HepG2 (cell line): ENCODE data around the gene ACOT13. TPM values are rescaled to one million over a fixed set of nuclear protein-coding genes. Genes with fewer than 3 reads are reported as not detected.
A peak's percentile ranks its signal among the peaks of the same experiment; 100 is the strongest.

Source experiments
- AGO1 ChIP-seq: fragments of 200-400 bp; formaldehyde crosslinking; IDR thresholded peaks from 2 replicates; pipeline ENCODE4 v1.6.1; 2017; ENCODE audit warnings: mild to moderate bottlenecking, low read depth, low read length, moderate library complexity; ENCODE audit not compliant: poor library complexity, severe bottlenecking
- FLYWCH1 ChIP-seq: sonication (generic); formaldehyde crosslinking; IDR thresholded peaks from 2 replicates; pipeline ENCODE4 v1.8.1; 2023; ENCODE audit warnings: mild to moderate bottlenecking, missing genetic modification reagents
- RFXAP ChIP-seq: sonication (generic); formaldehyde crosslinking; IDR thresholded peaks from 2 replicates; pipeline ENCODE4 v1.4.0; 2020; ENCODE audit warnings: missing genetic modification reagents, borderline replicate concordance
- SRSF4 ChIP-seq: fragments of 200-400 bp; formaldehyde crosslinking; IDR thresholded peaks from one replicate; pipeline ENCODE4 v1.6.1; 2018; ENCODE audit warnings: mild to moderate bottlenecking, low read depth, low read length, moderate library complexity; ENCODE audit not compliant: poor library complexity, severe bottlenecking
- YEATS4 ChIP-seq: sonication (generic); formaldehyde crosslinking; IDR thresholded peaks from 2 replicates; pipeline ENCODE4 v1.4.0; 2020; ENCODE audit warnings: missing genetic modification reagents, borderline replicate concordance
- ZNF20 ChIP-seq: sonication (generic); formaldehyde crosslinking; IDR thresholded peaks from 2 replicates; pipeline ENCODE4 v1.4.0; 2020; ENCODE audit warnings: mild to moderate bottlenecking, moderate library complexity, missing genetic modification reagents
- polyA plus RNA-seq, 8 experiments: library from polyadenylated mRNA; depleted of rRNA in 3 of 8; stranded (reverse) in 7 of 8; unstranded in 1 of 8; fragments of >200 nt; fragmentation: Illumina TruSeq in 4 of 8; extraction: Trizol in 4 of 8; gene quantifications; 2 replicates each; pipeline versions ENCODE4 v1.2.1 to v1.2.3, GENCODE V29; 2011 to 2016; ENCODE audit warnings: low read depth in 4 of 8, missing spikeins in 1 of 8, mixed read lengths in 1 of 8; ENCODE audit not compliant: insufficient read depth in 1 of 8
- total RNA-seq, 5 experiments: library from RNA; depleted of rRNA; stranded (reverse); fragments of >200 nt; fragmentation: Illumina TruSeq; extraction: Trizol; gene quantifications; 2 replicates each; pipeline ENCODE4 v1.2.3, GENCODE V29; 2016; ENCODE audit warnings: low read depth in 1 of 5
- TF ChIP-seq, protein P1 (sequence below): sonication (generic); formaldehyde crosslinking; IDR thresholded peaks from 2 replicates; pipeline ENCODE4 v1.9.0; 2021; ENCODE audit warnings: mild to moderate bottlenecking, missing genetic modification reagents
- TF ChIP-seq, protein P2 (sequence below): IDR thresholded peaks from 2 replicates; pipeline ENCODE4 v1.6.1; 2016; ENCODE audit warnings: mild to moderate bottlenecking, missing biosample characterization, missing genetic modification reagents
- TF ChIP-seq, protein P3 (sequence below): sonication (generic); formaldehyde crosslinking; IDR thresholded peaks from 2 replicates; pipeline ENCODE4 v1.9.0; 2021; ENCODE audit warnings: missing genetic modification reagents, borderline replicate concordance
- TF ChIP-seq, protein P4 (sequence below): sonication (generic); formaldehyde crosslinking; IDR thresholded peaks from 2 replicates; pipeline ENCODE4 v1.8.1; 2023; ENCODE audit warnings: missing genetic modification reagents, mild to moderate bottlenecking, borderline replicate concordance
- TF ChIP-seq, protein P5 (sequence below): sonication (generic); formaldehyde crosslinking; IDR thresholded peaks from 2 replicates; pipeline ENCODE4 v1.5.0; 2020; ENCODE audit warnings: missing genetic modification reagents
- TF ChIP-seq, protein P6 (sequence below): sonication (generic); formaldehyde crosslinking; IDR thresholded peaks from 2 replicates; pipeline ENCODE4 v1.8.0; 2022; ENCODE audit warnings: mild to moderate bottlenecking, missing genetic modification reagents, moderate library complexity

ACOT13 gene
- total and polyA plus RNA-seq, 2 of the 13 experiments (the other 11 are each of a cell fraction or from before 2014, with no cell fraction given), result 31.5 to 45.1 TPM

DNA sequence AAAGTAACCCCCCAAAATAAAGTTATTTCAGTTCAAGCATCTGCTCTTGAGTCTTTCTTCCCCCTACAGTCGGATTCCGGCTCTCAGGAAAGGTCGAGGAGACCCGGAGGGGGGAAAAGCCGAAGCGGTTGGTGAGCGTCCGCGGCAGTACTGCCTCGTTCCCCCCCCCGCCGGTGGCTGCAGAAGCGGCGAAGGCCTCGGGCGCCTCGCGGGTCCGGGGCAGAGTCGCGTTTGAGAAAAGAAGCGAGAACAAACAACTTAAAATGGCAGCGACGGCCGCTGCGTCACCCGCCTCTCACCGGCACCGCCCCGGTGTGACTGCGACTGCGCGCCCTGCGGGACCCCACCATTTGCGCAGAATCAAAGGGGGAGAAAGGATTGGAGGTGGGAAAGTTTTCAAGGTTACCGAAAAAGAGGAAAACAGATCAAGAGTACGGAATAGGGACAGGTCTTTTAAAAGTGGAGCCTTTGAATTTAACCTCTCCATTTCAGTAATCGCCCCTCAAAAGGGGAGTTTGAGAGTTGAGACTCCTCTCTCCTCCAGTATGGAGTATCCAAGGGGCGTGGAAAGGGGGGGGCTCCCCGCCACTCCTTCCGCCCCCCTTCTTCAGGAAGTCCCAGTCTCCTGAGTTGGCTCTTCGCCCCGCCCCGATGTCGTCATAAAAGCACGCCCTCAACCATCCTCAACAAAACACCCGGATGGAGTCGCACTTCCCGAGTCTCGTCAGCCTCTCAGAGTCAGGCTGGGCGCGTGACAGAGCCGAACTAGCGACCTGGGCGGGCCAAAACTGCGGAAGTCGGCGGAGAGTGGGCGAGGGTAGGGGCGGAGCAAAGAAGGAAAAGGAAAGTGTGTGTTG lies 54.0 kb downstream of the ACOT13 start (continued):
- TF ChIP-seq, protein P1, sequence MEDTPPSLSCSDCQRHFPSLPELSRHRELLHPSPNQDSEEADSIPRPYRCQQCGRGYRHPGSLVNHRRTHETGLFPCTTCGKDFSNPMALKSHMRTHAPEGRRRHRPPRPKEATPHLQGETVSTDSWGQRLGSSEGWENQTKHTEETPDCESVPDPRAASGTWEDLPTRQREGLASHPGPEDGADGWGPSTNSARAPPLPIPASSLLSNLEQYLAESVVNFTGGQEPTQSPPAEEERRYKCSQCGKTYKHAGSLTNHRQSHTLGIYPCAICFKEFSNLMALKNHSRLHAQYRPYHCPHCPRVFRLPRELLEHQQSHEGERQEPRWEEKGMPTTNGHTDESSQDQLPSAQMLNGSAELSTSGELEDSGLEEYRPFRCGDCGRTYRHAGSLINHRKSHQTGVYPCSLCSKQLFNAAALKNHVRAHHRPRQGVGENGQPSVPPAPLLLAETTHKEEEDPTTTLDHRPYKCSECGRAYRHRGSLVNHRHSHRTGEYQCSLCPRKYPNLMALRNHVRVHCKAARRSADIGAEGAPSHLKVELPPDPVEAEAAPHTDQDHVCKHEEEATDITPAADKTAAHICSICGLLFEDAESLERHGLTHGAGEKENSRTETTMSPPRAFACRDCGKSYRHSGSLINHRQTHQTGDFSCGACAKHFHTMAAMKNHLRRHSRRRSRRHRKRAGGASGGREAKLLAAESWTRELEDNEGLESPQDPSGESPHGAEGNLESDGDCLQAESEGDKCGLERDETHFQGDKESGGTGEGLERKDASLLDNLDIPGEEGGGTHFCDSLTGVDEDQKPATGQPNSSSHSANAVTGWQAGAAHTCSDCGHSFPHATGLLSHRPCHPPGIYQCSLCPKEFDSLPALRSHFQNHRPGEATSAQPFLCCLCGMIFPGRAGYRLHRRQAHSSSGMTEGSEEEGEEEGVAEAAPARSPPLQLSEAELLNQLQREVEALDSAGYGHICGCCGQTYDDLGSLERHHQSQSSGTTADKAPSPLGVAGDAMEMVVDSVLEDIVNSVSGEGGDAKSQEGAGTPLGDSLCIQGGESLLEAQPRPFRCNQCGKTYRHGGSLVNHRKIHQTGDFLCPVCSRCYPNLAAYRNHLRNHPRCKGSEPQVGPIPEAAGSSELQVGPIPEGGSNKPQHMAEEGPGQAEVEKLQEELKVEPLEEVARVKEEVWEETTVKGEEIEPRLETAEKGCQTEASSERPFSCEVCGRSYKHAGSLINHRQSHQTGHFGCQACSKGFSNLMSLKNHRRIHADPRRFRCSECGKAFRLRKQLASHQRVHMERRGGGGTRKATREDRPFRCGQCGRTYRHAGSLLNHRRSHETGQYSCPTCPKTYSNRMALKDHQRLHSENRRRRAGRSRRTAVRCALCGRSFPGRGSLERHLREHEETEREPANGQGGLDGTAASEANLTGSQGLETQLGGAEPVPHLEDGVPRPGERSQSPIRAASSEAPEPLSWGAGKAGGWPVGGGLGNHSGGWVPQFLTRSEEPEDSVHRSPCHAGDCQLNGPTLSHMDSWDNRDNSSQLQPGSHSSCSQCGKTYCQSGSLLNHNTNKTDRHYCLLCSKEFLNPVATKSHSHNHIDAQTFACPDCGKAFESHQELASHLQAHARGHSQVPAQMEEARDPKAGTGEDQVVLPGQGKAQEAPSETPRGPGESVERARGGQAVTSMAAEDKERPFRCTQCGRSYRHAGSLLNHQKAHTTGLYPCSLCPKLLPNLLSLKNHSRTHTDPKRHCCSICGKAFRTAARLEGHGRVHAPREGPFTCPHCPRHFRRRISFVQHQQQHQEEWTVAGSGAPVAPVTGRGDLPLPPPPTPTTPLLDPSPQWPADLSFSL (CRISPR knock-in tag), result no peak
- TF ChIP-seq ZNF20 (CRISPR knock-in tag), result no peak
- TF ChIP-seq SRSF4, result no peak
- TF ChIP-seq, protein P2, sequence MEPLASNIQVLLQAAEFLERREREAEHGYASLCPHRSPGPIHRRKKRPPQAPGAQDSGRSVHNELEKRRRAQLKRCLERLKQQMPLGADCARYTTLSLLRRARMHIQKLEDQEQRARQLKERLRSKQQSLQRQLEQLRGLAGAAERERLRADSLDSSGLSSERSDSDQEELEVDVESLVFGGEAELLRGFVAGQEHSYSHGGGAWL (CRISPR knock-in tag), result peak; percentile 81
- TF ChIP-seq FLYWCH1 (CRISPR knock-in tag), result no peak
- TF ChIP-seq, protein P3, sequence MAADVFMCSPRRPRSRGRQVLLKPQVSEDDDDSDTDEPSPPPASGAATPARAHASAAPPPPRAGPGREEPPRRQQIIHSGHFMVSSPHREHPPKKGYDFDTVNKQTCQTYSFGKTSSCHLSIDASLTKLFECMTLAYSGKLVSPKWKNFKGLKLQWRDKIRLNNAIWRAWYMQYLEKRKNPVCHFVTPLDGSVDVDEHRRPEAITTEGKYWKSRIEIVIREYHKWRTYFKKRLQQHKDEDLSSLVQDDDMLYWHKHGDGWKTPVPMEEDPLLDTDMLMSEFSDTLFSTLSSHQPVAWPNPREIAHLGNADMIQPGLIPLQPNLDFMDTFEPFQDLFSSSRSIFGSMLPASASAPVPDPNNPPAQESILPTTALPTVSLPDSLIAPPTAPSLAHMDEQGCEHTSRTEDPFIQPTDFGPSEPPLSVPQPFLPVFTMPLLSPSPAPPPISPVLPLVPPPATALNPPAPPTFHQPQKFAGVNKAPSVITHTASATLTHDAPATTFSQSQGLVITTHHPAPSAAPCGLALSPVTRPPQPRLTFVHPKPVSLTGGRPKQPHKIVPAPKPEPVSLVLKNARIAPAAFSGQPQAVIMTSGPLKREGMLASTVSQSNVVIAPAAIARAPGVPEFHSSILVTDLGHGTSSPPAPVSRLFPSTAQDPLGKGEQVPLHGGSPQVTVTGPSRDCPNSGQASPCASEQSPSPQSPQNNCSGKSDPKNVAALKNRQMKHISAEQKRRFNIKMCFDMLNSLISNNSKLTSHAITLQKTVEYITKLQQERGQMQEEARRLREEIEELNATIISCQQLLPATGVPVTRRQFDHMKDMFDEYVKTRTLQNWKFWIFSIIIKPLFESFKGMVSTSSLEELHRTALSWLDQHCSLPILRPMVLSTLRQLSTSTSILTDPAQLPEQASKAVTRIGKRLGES (CRISPR knock-in tag), result 0 out of 2 replicates have a peak, but pooled peaks have one; percentile 28
- peak; percentile 42; the same call in 1 of the 2 replicates for TF ChIP-seq YEATS4
- TF ChIP-seq, protein P4, sequence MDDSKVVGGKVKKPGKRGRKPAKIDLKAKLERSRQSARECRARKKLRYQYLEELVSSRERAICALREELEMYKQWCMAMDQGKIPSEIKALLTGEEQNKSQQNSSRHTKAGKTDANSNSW (CRISPR knock-in tag), result peak; percentile 77; the same call in 1 of the 2 replicates
- TF ChIP-seq, protein P5, sequence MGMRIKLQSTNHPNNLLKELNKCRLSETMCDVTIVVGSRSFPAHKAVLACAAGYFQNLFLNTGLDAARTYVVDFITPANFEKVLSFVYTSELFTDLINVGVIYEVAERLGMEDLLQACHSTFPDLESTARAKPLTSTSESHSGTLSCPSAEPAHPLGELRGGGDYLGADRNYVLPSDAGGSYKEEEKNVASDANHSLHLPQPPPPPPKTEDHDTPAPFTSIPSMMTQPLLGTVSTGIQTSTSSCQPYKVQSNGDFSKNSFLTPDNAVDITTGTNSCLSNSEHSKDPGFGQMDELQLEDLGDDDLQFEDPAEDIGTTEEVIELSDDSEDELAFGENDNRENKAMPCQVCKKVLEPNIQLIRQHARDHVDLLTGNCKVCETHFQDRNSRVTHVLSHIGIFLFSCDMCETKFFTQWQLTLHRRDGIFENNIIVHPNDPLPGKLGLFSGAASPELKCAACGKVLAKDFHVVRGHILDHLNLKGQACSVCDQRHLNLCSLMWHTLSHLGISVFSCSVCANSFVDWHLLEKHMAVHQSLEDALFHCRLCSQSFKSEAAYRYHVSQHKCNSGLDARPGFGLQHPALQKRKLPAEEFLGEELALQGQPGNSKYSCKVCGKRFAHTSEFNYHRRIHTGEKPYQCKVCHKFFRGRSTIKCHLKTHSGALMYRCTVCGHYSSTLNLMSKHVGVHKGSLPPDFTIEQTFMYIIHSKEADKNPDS (CRISPR knock-in tag), result no peak
- TF ChIP-seq, protein P6, sequence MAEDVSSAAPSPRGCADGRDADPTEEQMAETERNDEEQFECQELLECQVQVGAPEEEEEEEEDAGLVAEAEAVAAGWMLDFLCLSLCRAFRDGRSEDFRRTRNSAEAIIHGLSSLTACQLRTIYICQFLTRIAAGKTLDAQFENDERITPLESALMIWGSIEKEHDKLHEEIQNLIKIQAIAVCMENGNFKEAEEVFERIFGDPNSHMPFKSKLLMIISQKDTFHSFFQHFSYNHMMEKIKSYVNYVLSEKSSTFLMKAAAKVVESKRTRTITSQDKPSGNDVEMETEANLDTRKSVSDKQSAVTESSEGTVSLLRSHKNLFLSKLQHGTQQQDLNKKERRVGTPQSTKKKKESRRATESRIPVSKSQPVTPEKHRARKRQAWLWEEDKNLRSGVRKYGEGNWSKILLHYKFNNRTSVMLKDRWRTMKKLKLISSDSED, result no peak
- TF ChIP-seq RFXAP (CRISPR knock-in tag), result peak; percentile 52; the same call in 1 of the 2 replicates
- peak; percentile 60 for TF ChIP-seq AGO1
